Bronchial epithelial cell (primary cell): Measurements from ENCODE around the gene VMP1. TPM values are rescaled to one million over a fixed set of nuclear protein-coding genes. Genes with fewer than 3 reads are reported as not detected.
"Not testable (repeated sequence)": the region's sequence is repeated elsewhere in the genome, so short reads cannot be mapped to it uniquely, and the experiment has no call there.

Source experiments
- DNase-seq: peaks from one replicate; pipeline ENCODE4 v3.0.0-alpha.2; 2010; ENCODE audit warnings: low read depth
- FAIRE-seq: peaks from 2 replicates; lab custom pipeline; 2011; peaks lifted over from hg19 to GRCh38; lab: Jason Lieb, UNC
- H3K27me3 ChIP-seq: 2 replicates; pipeline ENCODE4 v1.5.1; 2011; ENCODE audit warnings: low read length; ENCODE audit not compliant: control insufficient read depth, insufficient read depth
- H3K36me3 ChIP-seq: 2 replicates; pipeline ENCODE4 v1.5.1; 2011; ENCODE audit warnings: low read length; ENCODE audit not compliant: control insufficient read depth, insufficient read depth
- H3K4me3 ChIP-seq: 2 replicates; pipeline ENCODE4 v1.5.1; 2011; ENCODE audit warnings: mild to moderate bottlenecking, low read depth, low read length, control low read depth
- CTCF ChIP-seq: IDR thresholded peaks from 2 replicates; pipeline ENCODE4 v1.5.1; 2011; ENCODE audit warnings: mild to moderate bottlenecking, moderate library complexity, low read length, control low read depth, inconsistent platforms; ENCODE audit not compliant: insufficient read depth, severe bottlenecking
- total RNA-seq: library from RNA; depleted of rRNA; stranded (reverse); fragments of >200 nt; gene quantifications from 2 replicates; pipeline ENCODE4 v1.2.1, GENCODE V29; 2014

Gene VMP1
- total RNA-seq, 1 donor from 2014 or later: 120 TPM

GRCh38 chr17:59800530-59800942 is 93.1 kb downstream of the VMP1 start:
- no peak for DNase-seq
- Histone ChIP-seq H3K4me3 (no peak overlapping the region), H3K27me3 (no peaks in the 10 kb centered on the region), H3K36me3 (no peaks in the 10 kb centered on the region)
- no peak for FAIRE-seq
- TF ChIP-seq CTCF: no peak

- no peak for FAIRE-seq
Measured at GRCh38 chr17:59802160-59802559, 94.7 kb downstream of the VMP1 start.

GRCh38 chr17:59804901-59805465 is 97.5 kb downstream of the VMP1 start:
- TF ChIP-seq CTCF: no peak

More at GRCh38 chr17:59802160-59802559, 94.7 kb downstream of the VMP1 start:
- no peak for DNase-seq
- Histone ChIP-seq H3K27me3 (no peaks in the 10 kb centered on the region), H3K4me3 (no peak overlapping the region), H3K36me3 (no peaks in the 10 kb centered on the region)
- no peak for TF ChIP-seq CTCF

GRCh38 chr17:59806322-59806721 is 98.9 kb downstream of the VMP1 start:
- not testable (repeated sequence) for FAIRE-seq, H3K4me3 ChIP-seq, H3K36me3 ChIP-seq, DNase-seq, H3K27me3 ChIP-seq

More at GRCh38 chr17:59804901-59805465, 97.5 kb downstream of the VMP1 start:
- FAIRE-seq: no peak
- H3K36me3 ChIP-seq: no peaks in the 10 kb centered on the region
- no peak overlapping the region for H3K4me3 ChIP-seq
- no peaks in the 10 kb centered on the region for H3K27me3 ChIP-seq
- DNase-seq: no peak

GRCh38 chr17:59807892-59808509 is 100.5 kb downstream of the VMP1 start:
- no peak for DNase-seq

GRCh38 chr17:59810894-59811153 is 103.4 kb downstream of the VMP1 start:
- H3K27me3 ChIP-seq: no peaks in the 10 kb centered on the region
- H3K36me3 ChIP-seq: peaks cover 1% of the 10 kb centered on the region
- FAIRE-seq: no peak
- H3K4me3 ChIP-seq: no peak overlapping the region
- DNase-seq: no peak
- TF ChIP-seq CTCF: no peak

More at GRCh38 chr17:59807892-59808509, 100.5 kb downstream of the VMP1 start:
- no peak for TF ChIP-seq CTCF
- Histone ChIP-seq H3K36me3 (no peaks in the 10 kb centered on the region), H3K4me3 (no peak overlapping the region), H3K27me3 (no peaks in the 10 kb centered on the region)
- FAIRE-seq: no peak
